Measurements from ENCODE around the gene GFER.

Gene GFER

DNA sequence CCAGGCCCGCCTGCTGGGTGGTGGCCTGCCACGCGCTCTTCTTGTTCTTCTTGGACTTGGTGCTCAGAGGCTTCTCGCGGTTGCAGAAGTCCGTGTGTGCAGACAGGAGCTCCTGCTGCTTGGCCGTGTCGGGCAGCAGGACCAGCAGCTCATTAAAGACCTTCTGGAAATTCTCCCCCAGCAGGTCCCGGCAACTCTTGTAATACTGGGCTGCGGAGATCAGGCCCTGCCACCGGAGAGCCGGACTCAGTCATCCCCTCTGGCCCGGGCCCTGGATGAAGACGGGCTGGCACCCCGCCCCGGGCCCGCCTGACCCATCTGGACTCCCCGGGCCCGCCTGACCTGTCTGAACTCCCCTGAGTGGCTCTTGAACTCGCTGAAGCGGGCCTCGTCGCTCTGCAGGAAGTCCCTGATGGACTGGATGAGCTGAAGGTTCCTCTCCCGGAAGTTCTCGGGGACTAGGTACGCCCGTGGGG is 14.4 kb downstream of the GFER start:
- Histone ChIP-seq H3K9me3 (ENCODE audit: severe bottlenecking) (no peaks in the 10 kb centered on the region), H3K27ac (no peak overlapping the region), H3K4me3 (ENCODE audit: low read depth, low read length) (no peak overlapping the region), H3K27me3 (ENCODE audit: insufficient read depth, low read depth, severe bottlenecking) (no peaks in the 10 kb centered on the region), H3K36me3 (peaks cover 68% of the 10 kb centered on the region)
- no peak for DNase-seq
- TF ChIP-seq, protein P1, sequence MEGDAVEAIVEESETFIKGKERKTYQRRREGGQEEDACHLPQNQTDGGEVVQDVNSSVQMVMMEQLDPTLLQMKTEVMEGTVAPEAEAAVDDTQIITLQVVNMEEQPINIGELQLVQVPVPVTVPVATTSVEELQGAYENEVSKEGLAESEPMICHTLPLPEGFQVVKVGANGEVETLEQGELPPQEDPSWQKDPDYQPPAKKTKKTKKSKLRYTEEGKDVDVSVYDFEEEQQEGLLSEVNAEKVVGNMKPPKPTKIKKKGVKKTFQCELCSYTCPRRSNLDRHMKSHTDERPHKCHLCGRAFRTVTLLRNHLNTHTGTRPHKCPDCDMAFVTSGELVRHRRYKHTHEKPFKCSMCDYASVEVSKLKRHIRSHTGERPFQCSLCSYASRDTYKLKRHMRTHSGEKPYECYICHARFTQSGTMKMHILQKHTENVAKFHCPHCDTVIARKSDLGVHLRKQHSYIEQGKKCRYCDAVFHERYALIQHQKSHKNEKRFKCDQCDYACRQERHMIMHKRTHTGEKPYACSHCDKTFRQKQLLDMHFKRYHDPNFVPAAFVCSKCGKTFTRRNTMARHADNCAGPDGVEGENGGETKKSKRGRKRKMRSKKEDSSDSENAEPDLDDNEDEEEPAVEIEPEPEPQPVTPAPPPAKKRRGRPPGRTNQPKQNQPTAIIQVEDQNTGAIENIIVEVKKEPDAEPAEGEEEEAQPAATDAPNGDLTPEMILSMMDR (IDR thresholded peaks at IDR 0.05; ENCODE audit: low read depth, low read length), result no peak

DNA sequence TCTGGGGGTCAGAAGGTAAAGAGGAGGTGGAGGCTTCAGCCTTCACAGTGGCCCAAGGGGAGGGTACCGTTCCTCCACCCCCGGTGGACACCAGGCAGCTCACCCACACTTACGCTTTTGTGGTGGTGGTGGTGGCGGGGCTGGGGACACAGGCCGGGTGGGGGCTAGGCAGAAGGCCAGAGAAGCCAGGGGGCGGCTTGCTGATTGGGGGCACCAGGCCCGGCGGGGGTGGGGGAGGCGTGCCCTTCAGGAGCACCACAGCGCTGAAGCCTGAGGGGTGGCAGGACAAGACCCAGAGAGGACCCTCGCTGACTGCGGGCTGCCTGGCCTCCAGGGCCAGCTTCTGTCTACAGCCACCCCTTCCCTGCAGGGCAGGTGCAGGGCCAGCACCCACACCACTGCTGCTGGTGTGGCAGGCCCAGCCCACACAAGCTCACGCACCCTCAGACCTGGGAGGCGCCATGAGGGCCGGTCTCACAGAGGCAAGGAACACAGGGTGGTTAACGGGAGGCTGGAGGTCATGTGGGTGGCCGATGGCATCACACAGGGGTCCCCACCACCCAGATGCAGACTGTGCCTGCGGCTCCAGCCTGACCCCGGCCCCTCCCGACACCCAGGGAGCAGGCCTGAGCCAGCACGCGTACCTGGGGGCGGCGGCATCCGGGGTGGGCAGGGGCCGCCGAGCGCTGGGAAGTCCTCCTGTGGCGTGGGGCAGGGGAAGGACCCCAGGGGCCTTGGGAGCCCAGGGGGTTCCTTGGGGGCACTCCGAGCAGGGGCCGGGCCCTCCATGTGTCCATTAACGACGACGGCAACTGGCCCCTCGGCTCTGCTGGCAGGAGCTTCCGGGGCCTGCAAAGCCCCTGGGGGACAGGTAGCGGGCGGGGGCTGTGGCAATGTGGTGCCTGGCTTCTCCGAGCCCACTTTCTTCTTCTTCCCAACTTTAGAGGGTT is 15.1 kb downstream of the GFER start:
- H3K36me3 ChIP-seq, result peaks cover 71% of the 10 kb centered on the region
- no peak overlapping the region for H3K27ac ChIP-seq
- TF ChIP-seq, protein P1 (IDR thresholded peaks at IDR 0.05; ENCODE audit: low read depth, low read length), result no peak
- H3K27me3 ChIP-seq (ENCODE audit: insufficient read depth, low read depth, severe bottlenecking), result no peaks in the 10 kb centered on the region
- H3K9me3 ChIP-seq (ENCODE audit: severe bottlenecking), result no peaks in the 10 kb centered on the region
- H3K4me3 ChIP-seq (ENCODE audit: low read depth, low read length), result no peak overlapping the region
- DNase-seq, result no peak

DNA sequence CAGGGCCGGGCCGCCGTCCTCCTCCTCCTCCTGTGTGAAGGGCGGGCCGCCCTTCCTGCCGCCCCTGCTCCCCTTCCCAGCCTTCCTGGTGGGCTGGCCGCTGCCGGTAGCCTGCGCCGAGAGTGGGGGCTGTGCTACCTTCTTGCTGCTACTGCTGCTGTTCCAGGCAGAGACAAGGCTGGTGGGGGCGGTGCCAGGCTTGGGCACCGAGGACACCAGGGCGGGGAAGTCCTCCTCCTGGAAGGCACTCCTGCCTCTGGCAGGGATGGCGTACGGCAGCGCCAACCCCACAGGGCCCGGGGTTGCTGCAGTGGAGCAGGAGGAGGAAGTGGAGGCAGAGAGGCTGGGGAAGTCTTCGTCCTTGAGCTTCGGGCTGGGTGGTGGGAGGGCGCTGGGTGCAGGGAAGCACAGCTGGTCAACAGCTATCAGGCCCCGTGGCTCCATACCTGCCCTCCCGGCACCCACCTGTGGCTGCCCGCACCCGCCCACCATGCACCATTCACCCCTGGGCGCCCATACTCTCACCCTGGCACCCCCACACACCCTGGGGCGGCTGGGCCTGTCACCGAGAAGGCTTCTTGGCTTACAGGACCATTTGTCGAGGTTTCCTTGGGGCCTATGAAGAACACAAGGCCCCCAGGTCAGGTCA is 16.0 kb downstream of the GFER start:
- Histone ChIP-seq H3K27ac (no peak overlapping the region), H3K4me3 (ENCODE audit: low read depth, low read length) (no peak overlapping the region), H3K36me3 (peaks cover 79% of the 10 kb centered on the region), H3K9me3 (ENCODE audit: severe bottlenecking) (no peaks in the 10 kb centered on the region), H3K27me3 (ENCODE audit: insufficient read depth, low read depth, severe bottlenecking) (no peaks in the 10 kb centered on the region)
- TF ChIP-seq, protein P1 (IDR thresholded peaks at IDR 0.05; ENCODE audit: low read depth, low read length), result no peak
- no peak for DNase-seq

DNA sequence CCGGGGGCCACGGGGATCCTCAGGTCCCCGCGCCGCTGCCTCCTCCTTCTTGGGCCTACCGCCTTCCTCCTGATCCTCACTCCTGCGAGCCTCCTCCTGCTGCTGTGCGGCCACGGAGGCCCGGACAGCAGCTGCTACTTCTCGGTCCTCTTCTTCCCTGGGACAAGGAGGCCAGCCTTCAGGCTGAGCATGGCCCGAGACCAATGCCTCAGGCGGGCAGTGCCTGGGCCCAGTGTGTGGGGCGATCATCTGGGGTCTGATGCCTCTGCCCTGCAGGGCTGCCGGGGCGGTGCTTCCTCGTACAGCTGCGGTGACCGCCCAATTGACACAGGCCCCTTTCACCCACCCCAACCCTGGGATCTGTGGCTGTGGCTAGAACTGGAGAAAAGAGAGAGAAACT is 17.0 kb downstream of the GFER start:
- Histone ChIP-seq H3K4me3 (ENCODE audit: low read depth, low read length) (no peak overlapping the region), H3K36me3 (peaks cover 83% of the 10 kb centered on the region), H3K27me3 (ENCODE audit: insufficient read depth, low read depth, severe bottlenecking) (no peaks in the 10 kb centered on the region), H3K27ac (no peak overlapping the region), H3K9me3 (ENCODE audit: severe bottlenecking) (no peaks in the 10 kb centered on the region)
- TF ChIP-seq, protein P1 (IDR thresholded peaks at IDR 0.05; ENCODE audit: low read depth, low read length), result no peak
- no peak for DNase-seq

DNA sequence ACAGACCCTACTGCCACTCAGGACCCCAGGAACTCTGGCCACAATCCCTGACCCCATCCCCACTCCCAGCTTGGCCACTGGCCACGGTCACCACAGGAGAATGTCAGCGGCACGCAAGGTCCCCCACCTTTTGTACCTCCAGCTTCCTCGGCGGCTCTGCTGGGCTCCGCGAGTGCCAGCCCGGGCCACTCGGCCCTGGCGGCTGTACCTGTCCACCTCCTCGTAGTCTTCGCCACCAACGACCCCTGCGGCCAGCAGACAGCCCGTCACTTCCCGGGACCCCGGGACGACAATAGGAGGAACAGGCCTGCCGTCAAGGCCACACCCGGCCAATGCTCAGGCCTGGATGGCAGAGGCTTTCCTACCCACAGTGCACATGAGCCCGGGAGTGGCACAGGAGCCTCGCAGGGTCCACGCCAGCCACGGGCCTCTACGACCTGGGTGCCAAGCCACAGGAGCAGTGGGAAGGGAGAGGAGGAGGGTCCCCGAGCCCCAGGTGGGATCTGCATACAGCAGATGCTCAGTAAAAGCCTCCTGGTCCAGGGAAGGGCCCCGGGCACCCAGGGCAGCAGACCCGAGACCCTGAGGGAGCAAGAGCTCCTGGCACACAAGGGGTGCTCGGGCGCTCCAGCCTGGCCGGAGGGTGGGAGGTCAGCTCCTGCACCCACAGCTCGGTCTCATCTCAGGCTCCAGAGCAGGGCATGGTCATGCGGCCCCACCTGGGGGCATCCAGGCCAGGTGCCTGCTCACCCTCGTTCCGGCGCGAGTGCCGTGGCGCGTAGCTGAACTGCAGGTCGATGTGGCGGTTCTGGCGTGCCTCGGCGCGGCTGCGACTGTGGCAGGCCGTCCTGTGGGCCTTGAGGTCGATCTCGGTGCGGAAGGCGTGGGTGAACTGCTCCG is 17.7 kb downstream of the GFER start:
- Histone ChIP-seq H3K9me3 (ENCODE audit: severe bottlenecking) (no peaks in the 10 kb centered on the region), H3K4me3 (ENCODE audit: low read depth, low read length) (no peak overlapping the region), H3K36me3 (peaks cover 80% of the 10 kb centered on the region), H3K27ac (no peak overlapping the region), H3K27me3 (ENCODE audit: insufficient read depth, low read depth, severe bottlenecking) (no peaks in the 10 kb centered on the region)
- no peak for DNase-seq
- TF ChIP-seq, protein P1 (IDR thresholded peaks at IDR 0.05; ENCODE audit: low read depth, low read length), result no peak
